HG03520 (cell line): Measurements from ENCODE around the gene RAB3GAP1.
"Not testable (repeated sequence)": the region's sequence is repeated elsewhere in the genome, so short reads cannot be mapped to it uniquely, and the experiment has no call there.

Experiments used
- ATAC-seq: cut with Tn5 transposase; IDR thresholded peaks from one replicate; pipeline ENCODE4 v1.9.1; 2021; ENCODE audit warnings: mild to moderate bottlenecking, moderate library complexity; ENCODE audit not compliant: unreplicated experiment

RAB3GAP1 gene

GRCh38 chr2:135099802-135100483, 47.9 kb downstream of the RAB3GAP1 start:
- ATAC-seq, result no peak

GRCh38 chr2:135103843-135104242, 51.8 kb downstream of the RAB3GAP1 start:
- ATAC-seq, result no peak

GRCh38 chr2:135105513-135106316, 53.6 kb downstream of the RAB3GAP1 start:
- ATAC-seq, result not testable (repeated sequence)

GRCh38 chr2:135113322-135113721, 61.2 kb downstream of the RAB3GAP1 start:
- ATAC-seq, result no peak

GRCh38 chr2:135119582-135119981, 67.5 kb downstream of the RAB3GAP1 start:
- no peak for ATAC-seq

- no peak for ATAC-seq
These were observed 69.0 kb downstream of the RAB3GAP1 start for GRCh38 chr2:135121016-135121657.

- not testable (repeated sequence) for ATAC-seq
These were observed 69.6 kb downstream of the RAB3GAP1 start for GRCh38 chr2:135121658-135122039.

GRCh38 chr2:135124924-135125886, 73.1 kb downstream of the RAB3GAP1 start:
- no peak for ATAC-seq

- no peak for ATAC-seq
These were observed 73.8 kb downstream of the RAB3GAP1 start for GRCh38 chr2:135125940-135126339.

GRCh38 chr2:135130751-135131150, 78.7 kb downstream of the RAB3GAP1 start:
- ATAC-seq, result no peak

- no peak for ATAC-seq
These were observed 80.2 kb downstream of the RAB3GAP1 start for GRCh38 chr2:135132314-135132713.

- no peak for ATAC-seq
These were observed 88.5 kb downstream of the RAB3GAP1 start for GRCh38 chr2:135140606-135141005.

GRCh38 chr2:135142323-135142722, 90.2 kb downstream of the RAB3GAP1 start:
- ATAC-seq, result no peak

GRCh38 chr2:135144343-135144742, 92.3 kb downstream of the RAB3GAP1 start:
- ATAC-seq, result no peak

- ATAC-seq, result no peak
These were observed 97.2 kb downstream of the RAB3GAP1 start for GRCh38 chr2:135149251-135149650.

- no peak for ATAC-seq
These were observed 98.6 kb downstream of the RAB3GAP1 start for GRCh38 chr2:135150725-135151124.

GRCh38 chr2:135151615-135152014, 99.5 kb downstream of the RAB3GAP1 start:
- ATAC-seq, result no peak

GRCh38 chr2:135152361-135152760, 100.3 kb downstream of the RAB3GAP1 start:
- no peak for ATAC-seq

GRCh38 chr2:135154962-135155361, 102.9 kb downstream of the RAB3GAP1 start:
- no peak for ATAC-seq

- no peak for ATAC-seq
These were observed 105.8 kb downstream of the RAB3GAP1 start for GRCh38 chr2:135157856-135158255.

GRCh38 chr2:135159191-135159590, 107.1 kb downstream of the RAB3GAP1 start:
- no peak for ATAC-seq
